ACC112 (cell line): ENCODE results near the gene IRF1.
A peak's percentile ranks its signal among the peaks of the same experiment; 100 is the strongest.
"Not testable (repeated sequence)": the region's sequence is repeated elsewhere in the genome, so short reads cannot be mapped to it uniquely, and the experiment has no call there.

ENCODE experiments used
- H2AFZ ChIP-seq: fragments of 200-600 bp; sonication (generic); one replicate; pipeline ENCODE4 v1.6.0; 2017; ENCODE audit warnings: antibody characterized with exemption, low read length; ENCODE audit not compliant: unreplicated experiment
- H3K27ac ChIP-seq: fragments of 200-600 bp; sonication (generic); 2 replicates; pipeline ENCODE4 v1.5.1; 2014; ENCODE audit warnings: low read depth, mild to moderate bottlenecking, antibody characterized with exemption, low read length, moderate library complexity
- H3K27me3 ChIP-seq: fragments of 200-600 bp; sonication (generic); 2 replicates; pipeline ENCODE4 v1.6.1; 2014; ENCODE audit warnings: mild to moderate bottlenecking, antibody characterized with exemption, low read length, moderate library complexity, mixed read lengths; ENCODE audit not compliant: insufficient read depth
- H3K36me3 ChIP-seq: fragments of 200-600 bp; sonication (generic); 2 replicates; pipeline ENCODE4 v1.6.1; 2016; ENCODE audit warnings: mild to moderate bottlenecking, antibody characterized with exemption, low read length, moderate library complexity, mixed read lengths; ENCODE audit not compliant: insufficient read depth
- H3K4me1 ChIP-seq: fragments of 200-600 bp; sonication (generic); one replicate; pipeline ENCODE4 v1.6.1; 2016; ENCODE audit warnings: low read length, mixed read lengths; ENCODE audit not compliant: insufficient read depth, unreplicated experiment, control insufficient read depth
- H3K4me3 ChIP-seq: fragments of 200-600 bp; sonication (generic); 2 replicates; pipeline ENCODE4 v1.5.1; 2014; ENCODE audit warnings: mild to moderate bottlenecking, low read depth, low read length
- H3K79me2 ChIP-seq: fragments of 200-600 bp; sonication (generic); one replicate; pipeline ENCODE4 v1.6.0; 2016; ENCODE audit warnings: low read length; ENCODE audit not compliant: control insufficient read depth, unreplicated experiment, insufficient read depth

Gene IRF1

GRCh38 chr5:132447196-132447595, 43.4 kb downstream of the IRF1 start:
- H3K27ac ChIP-seq = peak overlapping the region; percentile 14; the same call in 1 of the 2 replicates
- no peaks in the 10 kb centered on the region for H3K79me2 ChIP-seq
- no peak overlapping the region for H2AFZ ChIP-seq
- peaks cover 23% of the 10 kb centered on the region for H3K4me1 ChIP-seq
- 0 out of 2 replicates have a peak, but pooled peaks cover 3% of the 10 kb centered on the region for H3K36me3 ChIP-seq
- H3K27me3 ChIP-seq = no peaks in the 10 kb centered on the region
- no peak overlapping the region for H3K4me3 ChIP-seq

- Histone ChIP-seq H2AFZ (no peak overlapping the region), H3K79me2 (no peaks in the 10 kb centered on the region), H3K4me1 (peaks cover 23% of the 10 kb centered on the region), H3K4me3 (no peak overlapping the region), H3K36me3 (0 out of 2 replicates have a peak, but pooled peaks cover 3% of the 10 kb centered on the region), H3K27me3 (no peaks in the 10 kb centered on the region), H3K27ac (peak overlapping the region; percentile 54; the same call in 1 of the 2 replicates)
Measured at GRCh38 chr5:132446621-132447020, 44.0 kb downstream of the IRF1 start.

GRCh38 chr5:132445930-132446329, 44.6 kb downstream of the IRF1 start:
- Histone ChIP-seq H3K27ac (peak overlapping the region; percentile 54), H3K36me3 (0 out of 2 replicates have a peak, but pooled peaks cover 3% of the 10 kb centered on the region), H3K27me3 (no peaks in the 10 kb centered on the region), H3K4me3 (no peak overlapping the region), H2AFZ (no peak overlapping the region), H3K4me1 (peaks cover 20% of the 10 kb centered on the region), H3K79me2 (no peaks in the 10 kb centered on the region)

GRCh38 chr5:132445640-132445923, 45.0 kb downstream of the IRF1 start:
- H3K27ac ChIP-seq = peak overlapping the region; percentile 54; the same call in 1 of the 2 replicates
- H3K36me3 ChIP-seq = 0 out of 2 replicates have a peak, but pooled peaks cover 7% of the 10 kb centered on the region
- no peak overlapping the region for H2AFZ ChIP-seq
- peaks cover 20% of the 10 kb centered on the region for H3K4me1 ChIP-seq
- no peak overlapping the region for H3K4me3 ChIP-seq
- peaks cover 2% of the 10 kb centered on the region for H3K79me2 ChIP-seq
- H3K27me3 ChIP-seq = no peaks in the 10 kb centered on the region

GRCh38 chr5:132444841-132445639, 45.5 kb downstream of the IRF1 start:
- no peak overlapping the region for H3K27ac ChIP-seq

GRCh38 chr5:132444061-132444460, 46.5 kb downstream of the IRF1 start:
- H3K4me3 ChIP-seq = no peak overlapping the region
- H3K79me2 ChIP-seq = peaks cover 4% of the 10 kb centered on the region
- H2AFZ ChIP-seq = no peak overlapping the region
- H3K36me3 ChIP-seq = 0 out of 2 replicates have a peak, but pooled peaks cover 5% of the 10 kb centered on the region
- H3K4me1 ChIP-seq = peaks cover 31% of the 10 kb centered on the region
- H3K27me3 ChIP-seq = no peaks in the 10 kb centered on the region
- no peak overlapping the region for H3K27ac ChIP-seq

More at GRCh38 chr5:132444841-132445639, 45.5 kb downstream of the IRF1 start:
- H3K4me3 ChIP-seq = no peak overlapping the region
- no peak overlapping the region for H2AFZ ChIP-seq
- H3K4me1 ChIP-seq = peaks cover 22% of the 10 kb centered on the region
- H3K36me3 ChIP-seq = 0 out of 2 replicates have a peak, but pooled peaks cover 8% of the 10 kb centered on the region
- H3K79me2 ChIP-seq = peaks cover 4% of the 10 kb centered on the region
- H3K27me3 ChIP-seq = no peaks in the 10 kb centered on the region

- Histone ChIP-seq H3K27me3 (no peaks in the 10 kb centered on the region), H3K4me1 (peaks cover 36% of the 10 kb centered on the region), H3K36me3 (0 out of 2 replicates have a peak, but pooled peaks cover 5% of the 10 kb centered on the region), H2AFZ (no peak overlapping the region), H3K4me3 (peak overlapping the region; percentile 17; the same call in 1 of the 2 replicates), H3K27ac (peak overlapping the region; percentile 86), H3K79me2 (peaks cover 8% of the 10 kb centered on the region)
Measured at GRCh38 chr5:132439521-132440089, 51.0 kb downstream of the IRF1 start.

GRCh38 chr5:132438917-132439316, 51.7 kb downstream of the IRF1 start:
- H3K27ac ChIP-seq = peak overlapping the region; percentile 86
- peaks cover 8% of the 10 kb centered on the region for H3K79me2 ChIP-seq
- peak overlapping the region; percentile 17; the same call in 1 of the 2 replicates for H3K4me3 ChIP-seq
- H3K27me3 ChIP-seq = no peaks in the 10 kb centered on the region
- H2AFZ ChIP-seq = no peak overlapping the region
- 0 out of 2 replicates have a peak, but pooled peaks cover 5% of the 10 kb centered on the region for H3K36me3 ChIP-seq
- peaks cover 36% of the 10 kb centered on the region for H3K4me1 ChIP-seq

- H3K27ac ChIP-seq = peak overlapping the region; percentile 86
- not testable (repeated sequence) for H3K4me3 ChIP-seq, H2AFZ ChIP-seq, H3K79me2 ChIP-seq, H3K36me3 ChIP-seq, H3K27me3 ChIP-seq
- peaks cover 36% of the 10 kb centered on the region for H3K4me1 ChIP-seq
Measured at GRCh38 chr5:132438267-132438645, 52.3 kb downstream of the IRF1 start.

GRCh38 chr5:132437604-132438266, 52.8 kb downstream of the IRF1 start:
- 0 out of 2 replicates have a peak, but pooled peaks cover 5% of the 10 kb centered on the region for H3K36me3 ChIP-seq
- no peak overlapping the region for H3K4me3 ChIP-seq
- peak overlapping the region; percentile 53 for H3K27ac ChIP-seq
- H3K79me2 ChIP-seq = peaks cover 8% of the 10 kb centered on the region
- H3K4me1 ChIP-seq = peaks cover 36% of the 10 kb centered on the region
- no peak overlapping the region for H2AFZ ChIP-seq
- no peaks in the 10 kb centered on the region for H3K27me3 ChIP-seq
